Skeletal muscle tissue (tissue), 4 donors: ENCODE results near the gene ANTXR1. TPM values are rescaled to one million over a fixed set of nuclear protein-coding genes. Genes with fewer than 3 reads are reported as not detected.
A peak's percentile ranks its signal among the peaks of the same experiment; 100 is the strongest.

Experiments
- H3K27ac ChIP-seq: one replicate; pipeline ENCODE4 v1.7.0; 2013; ENCODE audit warnings: mild to moderate bottlenecking, low read depth, low read length, inconsistent platforms
- H3K27me3 ChIP-seq, 3 donors: one replicate each; pipeline ENCODE4 v1.7.0; 2013; ENCODE audit warnings: low read length in 3 of 3; ENCODE audit not compliant: control insufficient read depth in 3 of 3, insufficient read depth in 3 of 3
- H3K36me3 ChIP-seq, 3 donors: one replicate each; pipeline ENCODE4 v1.7.0; 2013; ENCODE audit warnings: low read length in 3 of 3; ENCODE audit not compliant: control insufficient read depth in 3 of 3, insufficient read depth in 3 of 3
- H3K4me1 ChIP-seq, 3 donors: one replicate each; pipeline ENCODE4 v1.7.0; 2013; ENCODE audit warnings: low read length in 3 of 3, mild to moderate bottlenecking in 3 of 3; ENCODE audit not compliant: control insufficient read depth in 3 of 3, insufficient read depth in 3 of 3
- H3K4me3 ChIP-seq, 3 donors: one replicate each; pipeline ENCODE4 v1.7.0; 2013; ENCODE audit warnings: low read length in 3 of 3
- H3K9ac ChIP-seq, 3 donors: one replicate each; pipeline ENCODE4 v1.7.0; 2013; ENCODE audit warnings: low read length in 3 of 3, mild to moderate bottlenecking in 3 of 3, moderate library complexity in 2 of 3, low read depth in 1 of 3
- H3K9me3 ChIP-seq, 3 donors: one replicate each; pipeline ENCODE4 v1.7.0; 2013; ENCODE audit warnings: low read length in 3 of 3; ENCODE audit not compliant: control insufficient read depth in 3 of 3
- total RNA-seq: library from RNA; depleted of rRNA; stranded (reverse); fragments of >200 nt; gene quantifications from one replicate; pipeline ENCODE4 v1.2.3, GENCODE V29; 2014
- donor health status: Osteomylitis.

The ANTXR1 gene
- total RNA-seq, 1 donor from 2014 or later, result 86.6 TPM

GRCh38 chr2:69191634-69192033 is 178.7 kb downstream of the ANTXR1 start:
- Histone ChIP-seq H3K27me3 (no peaks in the 10 kb centered on the region), H3K4me3 (no peak overlapping the region), H3K9ac (no peak overlapping the region), H3K36me3 (peaks cover 0 to 3% (median 0%) of the 10 kb centered on the region in 3 donors), H3K4me1 (peaks cover 0 to 2% (median 0%) of the 10 kb centered on the region in 3 donors), H3K9me3 (no peaks in the 10 kb centered on the region), H3K27ac (no peak overlapping the region)

GRCh38 chr2:69192176-69192945 is 179.4 kb downstream of the ANTXR1 start:
- Histone ChIP-seq H3K36me3 (peaks cover 0 to 3% (median 0%) of the 10 kb centered on the region in 3 donors), H3K27ac (no peak overlapping the region), H3K4me1 (peaks cover 0 to 2% (median 0%) of the 10 kb centered on the region in 3 donors), H3K9ac (no peak overlapping the region), H3K4me3 (no peak overlapping the region), H3K27me3 (no peaks in the 10 kb centered on the region), H3K9me3 (no peaks in the 10 kb centered on the region)

GRCh38 chr2:69195706-69196105 is 182.7 kb downstream of the ANTXR1 start:
- H3K27ac ChIP-seq, result no peak overlapping the region
- H3K9ac ChIP-seq, result no peak overlapping the region
- no peaks in the 10 kb centered on the region for H3K27me3 ChIP-seq
- H3K9me3 ChIP-seq, result no peaks in the 10 kb centered on the region
- peaks cover 0 to 7% (median 0%) of the 10 kb centered on the region in 3 donors for H3K4me1 ChIP-seq
- H3K36me3 ChIP-seq, result peaks cover 0 to 3% (median 0%) of the 10 kb centered on the region in 3 donors
- H3K4me3 ChIP-seq, result no peak overlapping the region

- Histone ChIP-seq H3K4me3 (no peak overlapping the region), H3K27ac (no peak overlapping the region), H3K4me1 (peaks cover 0 to 8% (median 0%) of the 10 kb centered on the region in 3 donors), H3K9ac (no peak overlapping the region), H3K9me3 (no peaks in the 10 kb centered on the region), H3K36me3 (peaks cover 0 to 3% (median 0%) of the 10 kb centered on the region in 3 donors), H3K27me3 (no peaks in the 10 kb centered on the region)
Measured at GRCh38 chr2:69196327-69197117, 183.5 kb downstream of the ANTXR1 start.

- Histone ChIP-seq H3K27ac (no peak overlapping the region), H3K9ac (no peak overlapping the region), H3K27me3 (no peaks in the 10 kb centered on the region), H3K4me3 (no peak overlapping the region), H3K36me3 (peaks cover 0 to 2% (median 0%) of the 10 kb centered on the region in 3 donors), H3K4me1 (peaks cover 0 to 15% (median 7%) of the 10 kb centered on the region in 3 donors), H3K9me3 (no peaks in the 10 kb centered on the region)
Measured at GRCh38 chr2:69200107-69200520, 187.1 kb downstream of the ANTXR1 start.

- H3K27ac ChIP-seq, result no peak overlapping the region
- no peak overlapping the region for H3K9ac ChIP-seq
- no peak overlapping the region for H3K4me3 ChIP-seq
- peaks cover 0 to 2% (median 0%) of the 10 kb centered on the region in 3 donors for H3K36me3 ChIP-seq
- peaks cover 0 to 15% (median 8%) of the 10 kb centered on the region in 3 donors for H3K4me1 ChIP-seq
- H3K9me3 ChIP-seq, result no peaks in the 10 kb centered on the region
- H3K27me3 ChIP-seq, result no peaks in the 10 kb centered on the region
Measured at GRCh38 chr2:69201259-69201658, 188.3 kb downstream of the ANTXR1 start.

GRCh38 chr2:69202327-69202726 is 189.3 kb downstream of the ANTXR1 start:
- Histone ChIP-seq H3K9ac (no peak overlapping the region), H3K9me3 (no peaks in the 10 kb centered on the region), H3K36me3 (peaks cover 0 to 2% (median 0%) of the 10 kb centered on the region in 3 donors), H3K27ac (no peak overlapping the region), H3K4me3 (no peak overlapping the region), H3K4me1 (peaks cover 0 to 15% (median 8%) of the 10 kb centered on the region in 3 donors), H3K27me3 (no peaks in the 10 kb centered on the region)

- H3K9me3 ChIP-seq, result no peaks in the 10 kb centered on the region
Measured at GRCh38 chr2:69203166-69203985, 190.4 kb downstream of the ANTXR1 start.

GRCh38 chr2:69204654-69205053 is 191.7 kb downstream of the ANTXR1 start:
- peaks cover 0 to 15% (median 8%) of the 10 kb centered on the region in 3 donors for H3K4me1 ChIP-seq
- peaks cover 0 to 3% (median 2%) of the 10 kb centered on the region in 3 donors for H3K36me3 ChIP-seq
- H3K27me3 ChIP-seq, result no peaks in the 10 kb centered on the region
- no peak overlapping the region for H3K9ac ChIP-seq
- H3K9me3 ChIP-seq, result no peaks in the 10 kb centered on the region
- H3K4me3 ChIP-seq, result no peak overlapping the region
- no peak overlapping the region for H3K27ac ChIP-seq

More at GRCh38 chr2:69203166-69203985, 190.4 kb downstream of the ANTXR1 start:
- Histone ChIP-seq H3K36me3 (peaks cover 0 to 2% (median 0%) of the 10 kb centered on the region in 3 donors), H3K4me1 (peaks cover 0 to 15% (median 8%) of the 10 kb centered on the region in 3 donors), H3K27me3 (no peaks in the 10 kb centered on the region), H3K4me3 (no peak overlapping the region), H3K27ac (peak overlapping the region; percentile 9), H3K9ac (no peak overlapping the region)
